DOHH2 (cell line): ENCODE results near the gene CEMIP2.

Experiments used
- H3F3A ChIP-seq: fragments of 200-600 bp; sonication (generic), shearing (Covaris generic); 2 replicates; pipeline ENCODE4 v1.6.0; 2016; ENCODE audit warnings: antibody characterized with exemption, mild to moderate bottlenecking; ENCODE audit not compliant: control insufficient read depth, insufficient read depth
- H3K27ac ChIP-seq: fragments of 200-600 bp; sonication (generic); 2 replicates; pipeline ENCODE4 v1.5.1; 2014; ENCODE audit warnings: low read depth, mild to moderate bottlenecking, low read length, moderate library complexity
- H3K27me3 ChIP-seq: fragments of 200-600 bp; sonication (generic); 2 replicates; pipeline ENCODE4 v1.6.1; 2014; ENCODE audit warnings: mild to moderate bottlenecking, low read length, mixed read lengths; ENCODE audit not compliant: control insufficient read depth
- H3K36me3 ChIP-seq: fragments of 200-600 bp; sonication (generic); 2 replicates; pipeline ENCODE4 v1.6.1; 2014; ENCODE audit warnings: mild to moderate bottlenecking, low read length, moderate library complexity, mixed read lengths; ENCODE audit not compliant: control insufficient read depth
- H3K4me1 ChIP-seq: fragments of 200-600 bp; sonication (generic); 2 replicates; pipeline ENCODE4 v1.6.1; 2014; ENCODE audit warnings: mild to moderate bottlenecking, low read length, mixed read lengths; ENCODE audit not compliant: control insufficient read depth
- H3K4me2 ChIP-seq: fragments of 200-600 bp; sonication (generic); 2 replicates; pipeline ENCODE4 v1.6.0; 2014; ENCODE audit warnings: mild to moderate bottlenecking, low read length, moderate library complexity
- H3K4me3 ChIP-seq: fragments of 200-600 bp; sonication (generic); 2 replicates; pipeline ENCODE4 v1.5.1; 2014; ENCODE audit warnings: mild to moderate bottlenecking, low read length, mixed read lengths
- H3K79me2 ChIP-seq: fragments of 200-600 bp; sonication (generic); 2 replicates; pipeline ENCODE4 v1.6.1; 2014; ENCODE audit warnings: mild to moderate bottlenecking, low read length, mixed read lengths; ENCODE audit not compliant: control insufficient read depth
- H3K9me2 ChIP-seq: fragments of 200-600 bp; sonication (generic); replicated peaks from 2 replicates; pipeline ENCODE4 v1.6.1; 2014; ENCODE audit warnings: mild to moderate bottlenecking, low read length, mixed read lengths; ENCODE audit not compliant: control insufficient read depth
- H3K9me3 ChIP-seq: fragments of 200-600 bp; sonication (generic); 2 replicates; pipeline ENCODE4 v1.6.1; 2014; ENCODE audit warnings: antibody characterized with exemption, low read length, mixed read lengths; ENCODE audit not compliant: control insufficient read depth, insufficient read depth
- H4K20me1 ChIP-seq: fragments of 200-600 bp; sonication (generic); 2 replicates; pipeline ENCODE4 v1.6.0; 2014; ENCODE audit warnings: low read depth, mild to moderate bottlenecking, antibody characterized with exemption, low read length, moderate library complexity; ENCODE audit not compliant: control insufficient read depth, insufficient read depth
- EZH2phosphoT487 ChIP-seq: fragments of 200-600 bp; sonication (generic); IDR thresholded peaks from 2 replicates; pipeline ENCODE4 v1.6.1; 2017; ENCODE audit warnings: borderline replicate concordance, mild to moderate bottlenecking, antibody characterized with exemption, low read length, moderate library complexity, mixed read lengths
- TF ChIP-seq, protein P1 (sequence below): fragments of 200-600 bp; sonication (generic); IDR thresholded peaks from one replicate; pipeline ENCODE4 v1.5.1; 2014; ENCODE audit warnings: antibody characterized with exemption, mild to moderate bottlenecking, low read depth, low read length; ENCODE audit not compliant: poor library complexity, severe bottlenecking

CEMIP2 gene

DNA sequence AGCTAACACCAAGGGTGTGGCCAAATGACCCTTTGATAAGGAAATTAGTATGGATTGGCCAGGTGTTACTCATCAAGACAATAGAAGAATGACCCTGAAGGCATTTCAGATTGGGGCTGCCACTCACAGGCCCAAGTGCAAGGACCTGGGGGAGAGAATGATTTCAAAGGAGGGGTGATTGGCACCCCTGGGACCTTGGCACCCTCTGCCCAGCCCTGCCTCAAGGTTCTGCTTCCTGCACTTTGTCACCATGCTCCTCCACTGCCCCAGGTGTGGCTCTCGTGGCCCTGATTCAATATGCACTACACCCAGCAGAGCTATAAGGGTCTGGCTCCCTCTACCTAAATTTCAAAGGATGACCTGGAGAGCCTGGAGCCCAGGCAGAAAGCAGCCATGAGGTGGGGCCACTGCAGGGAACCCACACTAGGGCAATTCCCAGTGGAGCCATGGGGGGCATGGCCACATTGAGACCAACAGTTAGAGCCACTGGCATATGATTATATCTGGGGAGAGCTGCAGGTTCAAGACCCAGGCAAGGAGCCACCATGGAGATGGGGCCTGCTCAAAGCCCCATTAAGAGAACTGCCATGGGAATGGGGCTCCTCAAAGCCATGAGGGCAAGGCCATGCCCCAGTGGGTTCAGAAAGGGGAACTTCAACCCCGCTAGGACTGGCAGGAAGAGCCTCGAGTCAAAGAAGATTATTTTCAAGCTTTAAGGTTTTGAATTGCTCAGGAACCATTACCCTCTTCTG lies 93.0 kb downstream of the CEMIP2 start:
- Histone ChIP-seq H3K79me2 (no peaks in the 10 kb centered on the region), H4K20me1 (no peaks in the 10 kb centered on the region), H3K36me3 (no peaks in the 10 kb centered on the region), H3K4me2 (no peak overlapping the region), H3K9me2 (no peaks in the 10 kb centered on the region), H3K27me3 (no peaks in the 10 kb centered on the region), H3K27ac (no peak overlapping the region), H3K4me1 (peaks cover 22% of the 10 kb centered on the region), H3K4me3 (no peak overlapping the region), H3K9me3 (no peaks in the 10 kb centered on the region), H3F3A (no peaks in the 10 kb centered on the region)
- TF ChIP-seq, protein P1, sequence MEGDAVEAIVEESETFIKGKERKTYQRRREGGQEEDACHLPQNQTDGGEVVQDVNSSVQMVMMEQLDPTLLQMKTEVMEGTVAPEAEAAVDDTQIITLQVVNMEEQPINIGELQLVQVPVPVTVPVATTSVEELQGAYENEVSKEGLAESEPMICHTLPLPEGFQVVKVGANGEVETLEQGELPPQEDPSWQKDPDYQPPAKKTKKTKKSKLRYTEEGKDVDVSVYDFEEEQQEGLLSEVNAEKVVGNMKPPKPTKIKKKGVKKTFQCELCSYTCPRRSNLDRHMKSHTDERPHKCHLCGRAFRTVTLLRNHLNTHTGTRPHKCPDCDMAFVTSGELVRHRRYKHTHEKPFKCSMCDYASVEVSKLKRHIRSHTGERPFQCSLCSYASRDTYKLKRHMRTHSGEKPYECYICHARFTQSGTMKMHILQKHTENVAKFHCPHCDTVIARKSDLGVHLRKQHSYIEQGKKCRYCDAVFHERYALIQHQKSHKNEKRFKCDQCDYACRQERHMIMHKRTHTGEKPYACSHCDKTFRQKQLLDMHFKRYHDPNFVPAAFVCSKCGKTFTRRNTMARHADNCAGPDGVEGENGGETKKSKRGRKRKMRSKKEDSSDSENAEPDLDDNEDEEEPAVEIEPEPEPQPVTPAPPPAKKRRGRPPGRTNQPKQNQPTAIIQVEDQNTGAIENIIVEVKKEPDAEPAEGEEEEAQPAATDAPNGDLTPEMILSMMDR, result no peak
- no peak for TF ChIP-seq EZH2phosphoT487

DNA sequence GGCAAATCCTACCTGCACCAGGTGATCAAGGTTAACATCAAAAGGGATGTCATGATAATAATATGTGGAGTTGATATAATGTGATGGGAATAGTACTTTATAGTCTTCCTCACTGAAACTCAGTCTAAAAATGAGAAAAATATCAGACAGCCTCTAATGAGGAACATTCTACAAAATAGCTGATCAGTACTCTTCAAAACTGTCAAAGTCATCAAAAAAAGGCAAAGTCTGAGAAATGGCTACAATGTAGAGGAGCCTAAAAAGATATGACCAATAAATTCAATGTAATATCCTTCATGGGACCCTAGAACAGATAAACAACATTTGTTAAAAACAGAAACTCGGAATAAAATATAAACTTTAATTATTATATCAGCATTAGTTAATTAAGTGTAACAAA lies 95.7 kb downstream of the CEMIP2 start:
- H3K27ac ChIP-seq, result no peak overlapping the region
- peaks cover 6% of the 10 kb centered on the region for H3K27me3 ChIP-seq
- H3K4me2 ChIP-seq, result no peak overlapping the region
- no peaks in the 10 kb centered on the region for H3K9me3 ChIP-seq
- H3K79me2 ChIP-seq, result no peaks in the 10 kb centered on the region
- no peaks in the 10 kb centered on the region for H4K20me1 ChIP-seq
- peaks cover 16% of the 10 kb centered on the region for H3K4me1 ChIP-seq
- H3K4me3 ChIP-seq, result no peak overlapping the region
- no peaks in the 10 kb centered on the region for H3K36me3 ChIP-seq
- TF ChIP-seq EZH2phosphoT487, result no peak
- TF ChIP-seq, protein P1, result no peak
- no peaks in the 10 kb centered on the region for H3F3A ChIP-seq
- no peaks in the 10 kb centered on the region for H3K9me2 ChIP-seq

DNA sequence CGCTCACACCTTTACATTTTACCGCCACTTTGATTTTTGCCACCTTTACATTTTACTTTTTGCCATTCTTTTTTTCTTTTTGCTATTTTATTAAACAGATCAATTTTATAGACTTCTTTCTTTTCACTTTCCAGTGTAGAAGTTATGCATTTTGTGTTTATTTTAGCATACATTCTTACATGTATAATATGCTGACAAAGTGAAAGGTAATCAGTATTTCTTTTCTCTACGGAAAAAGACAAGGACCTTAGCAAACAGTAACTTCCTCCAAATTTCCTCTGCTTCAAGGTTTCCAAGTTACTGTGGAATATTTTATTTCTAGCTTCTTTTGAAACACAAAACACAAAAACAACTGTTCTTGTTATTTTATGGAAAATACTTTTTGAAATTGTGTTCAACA lies 97.0 kb downstream of the CEMIP2 start:
- Histone ChIP-seq H3K9me3 (no peaks in the 10 kb centered on the region), H3K27me3 (peaks cover 9% of the 10 kb centered on the region), H3K4me2 (no peak overlapping the region), H3K4me3 (no peak overlapping the region), H3K27ac (no peak overlapping the region), H3K36me3 (no peaks in the 10 kb centered on the region), H3F3A (no peaks in the 10 kb centered on the region), H3K4me1 (peaks cover 11% of the 10 kb centered on the region), H4K20me1 (no peaks in the 10 kb centered on the region), H3K79me2 (no peaks in the 10 kb centered on the region), H3K9me2 (no peaks in the 10 kb centered on the region)
- TF ChIP-seq EZH2phosphoT487, result no peak
- TF ChIP-seq, protein P1, result no peak
